Erythroblast (primary cell): ENCODE measurements around the gene RAB29.

Experiments
- DNase-seq, 2 experiments: peaks; one replicate each; lab custom pipeline; 2025; lab: John Stamatoyannopoulos, UW
- GATA1 ChIP-seq: IDR thresholded peaks from 2 replicates; pipeline ENCODE4 v1.6.1; 2011; ENCODE audit warnings: low read depth, mild to moderate bottlenecking, control low read depth, low read length, moderate library complexity
- POLR2A ChIP-seq: IDR thresholded peaks from 2 replicates; pipeline ENCODE4 v1.6.1; 2011; ENCODE audit warnings: mild to moderate bottlenecking, low read length

The RAB29 gene

DNA sequence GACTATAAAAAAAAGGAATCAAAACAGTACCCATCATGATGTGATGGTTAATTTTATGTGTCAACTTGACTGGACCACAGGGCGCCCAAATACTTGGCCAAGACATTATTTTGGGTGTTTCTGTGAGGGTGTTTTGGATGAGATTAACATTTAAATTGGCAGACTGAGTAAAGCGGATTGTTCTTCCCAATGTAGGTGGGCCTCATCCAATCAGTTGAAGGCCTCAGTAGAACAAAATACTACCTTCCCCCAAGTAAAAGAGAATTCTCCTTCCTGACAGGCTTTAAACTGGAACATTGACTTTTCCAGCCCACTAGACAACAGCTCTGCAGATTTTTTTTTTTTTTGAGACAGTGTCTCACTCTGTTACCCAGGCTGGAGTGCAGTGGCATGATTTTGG lies 10.7 kb downstream of the RAB29 start:
- TF ChIP-seq POLR2A = no peak
- no peak for TF ChIP-seq GATA1
- no peak for DNase-seq

DNA sequence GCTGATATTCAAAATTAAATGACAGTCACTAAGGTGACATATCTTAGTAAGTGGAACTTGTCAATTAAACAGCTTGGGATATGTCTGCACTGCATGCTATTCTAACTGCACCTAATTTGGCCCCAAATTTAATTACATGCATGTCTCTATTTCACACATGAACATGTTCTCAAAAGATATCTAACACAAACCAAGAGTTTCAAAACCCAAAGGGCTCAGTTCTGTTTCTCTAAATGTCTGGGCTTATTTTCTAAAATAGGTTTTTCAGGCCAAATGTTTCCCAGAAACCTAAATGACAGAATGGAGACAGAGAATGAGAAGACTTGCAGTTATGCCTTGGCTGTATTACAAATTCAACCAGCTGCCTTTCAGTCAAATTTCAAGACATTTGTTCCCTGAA lies 11.3 kb downstream of the RAB29 start:
- TF ChIP-seq POLR2A = no peak
- DNase-seq = no peak

DNA sequence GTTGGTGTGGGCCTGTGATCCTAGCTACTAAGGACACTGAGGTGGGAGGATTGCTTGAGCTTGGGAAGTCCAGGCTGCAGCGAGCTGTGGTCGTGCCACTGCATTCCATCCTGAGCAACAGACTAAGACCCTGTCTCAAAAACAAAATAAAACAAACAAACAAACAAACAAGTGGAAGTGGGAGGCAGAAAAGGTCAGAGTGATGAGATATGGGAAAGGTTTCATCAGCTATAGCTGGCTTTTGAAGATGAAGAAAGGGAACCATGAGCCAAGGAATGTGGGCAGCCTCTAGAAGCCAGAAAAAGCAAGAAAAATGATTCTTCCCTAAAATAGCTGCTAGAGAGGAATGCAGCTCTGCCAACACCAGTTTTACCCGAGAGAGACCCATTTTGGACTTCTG lies 14.7 kb downstream of the RAB29 start:
- TF ChIP-seq POLR2A (no peak), GATA1 (no peak)
- no peak for DNase-seq

DNA sequence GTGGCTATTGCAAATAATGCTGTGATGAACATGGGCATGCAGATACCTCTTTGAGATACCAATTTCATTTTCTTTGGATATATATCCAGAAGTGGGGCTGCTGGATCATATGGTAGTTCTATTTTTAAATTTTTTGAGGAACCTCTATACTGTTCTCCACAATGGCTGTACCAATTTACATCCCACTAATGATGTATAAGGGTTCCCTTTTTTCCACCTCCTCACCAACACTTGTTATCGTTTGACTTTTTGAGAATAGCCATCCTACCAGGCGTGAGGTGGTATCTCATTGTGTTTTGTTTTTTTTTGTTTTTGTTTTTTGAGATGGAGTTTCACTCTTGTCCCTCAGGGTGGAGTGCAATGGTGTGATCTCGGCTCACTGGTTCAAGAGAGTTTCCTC lies 18.7 kb downstream of the RAB29 start:
- TF ChIP-seq POLR2A (no peak), GATA1 (no peak)
- no peak for DNase-seq

DNA sequence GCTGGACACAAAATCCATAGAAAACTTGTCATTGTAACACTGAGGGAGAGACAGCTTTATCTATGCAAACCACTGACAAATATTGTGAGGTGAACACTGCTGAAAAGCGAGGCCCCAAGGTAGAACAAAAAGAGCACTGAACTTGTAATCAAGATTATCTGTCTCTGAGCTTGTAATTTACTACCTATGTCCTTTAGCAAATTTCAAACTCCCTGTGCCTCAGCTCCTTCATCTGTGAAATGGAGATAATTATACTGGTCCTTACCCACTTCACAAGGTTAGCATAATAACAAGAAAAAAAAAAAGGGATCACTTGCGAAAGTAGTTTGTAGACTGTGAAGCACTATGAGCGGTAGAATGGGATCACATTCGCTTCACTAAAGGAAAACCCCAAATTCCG lies 20.4 kb downstream of the RAB29 start:
- TF ChIP-seq GATA1 = no peak
- no peak for TF ChIP-seq POLR2A
- DNase-seq = no peak

DNA sequence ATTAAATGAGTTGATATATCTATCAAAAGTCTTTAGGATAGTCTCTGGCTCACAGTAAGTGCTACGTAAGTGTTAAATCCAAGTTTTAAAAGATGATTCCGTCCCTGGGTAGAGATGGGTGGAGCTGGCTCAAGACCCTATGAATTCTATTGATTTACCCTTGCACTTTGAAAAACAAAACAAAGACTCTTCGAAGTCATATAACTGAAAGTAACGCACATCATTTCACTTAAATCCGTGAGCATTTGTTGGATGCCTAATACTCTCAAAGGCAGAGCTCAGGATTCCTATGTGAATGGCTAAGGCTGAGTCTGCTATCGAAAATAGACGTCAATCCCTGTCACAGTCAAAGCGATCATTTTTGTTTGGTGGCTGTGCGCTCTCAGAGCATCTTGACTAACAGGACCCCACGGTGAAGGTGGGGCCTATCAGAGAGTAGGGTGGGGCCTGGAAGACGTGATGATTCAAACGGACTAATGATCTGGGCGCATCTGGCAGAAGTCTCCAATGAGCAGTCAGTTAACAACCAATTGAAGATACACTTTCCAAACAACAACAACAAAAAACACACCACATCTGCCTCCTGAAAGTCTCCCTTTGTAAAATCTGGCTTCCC lies 24.1 kb downstream of the RAB29 start:
- TF ChIP-seq GATA1 (no peak), POLR2A (no peak)
- peak; percentile 75 for DNase-seq

DNA sequence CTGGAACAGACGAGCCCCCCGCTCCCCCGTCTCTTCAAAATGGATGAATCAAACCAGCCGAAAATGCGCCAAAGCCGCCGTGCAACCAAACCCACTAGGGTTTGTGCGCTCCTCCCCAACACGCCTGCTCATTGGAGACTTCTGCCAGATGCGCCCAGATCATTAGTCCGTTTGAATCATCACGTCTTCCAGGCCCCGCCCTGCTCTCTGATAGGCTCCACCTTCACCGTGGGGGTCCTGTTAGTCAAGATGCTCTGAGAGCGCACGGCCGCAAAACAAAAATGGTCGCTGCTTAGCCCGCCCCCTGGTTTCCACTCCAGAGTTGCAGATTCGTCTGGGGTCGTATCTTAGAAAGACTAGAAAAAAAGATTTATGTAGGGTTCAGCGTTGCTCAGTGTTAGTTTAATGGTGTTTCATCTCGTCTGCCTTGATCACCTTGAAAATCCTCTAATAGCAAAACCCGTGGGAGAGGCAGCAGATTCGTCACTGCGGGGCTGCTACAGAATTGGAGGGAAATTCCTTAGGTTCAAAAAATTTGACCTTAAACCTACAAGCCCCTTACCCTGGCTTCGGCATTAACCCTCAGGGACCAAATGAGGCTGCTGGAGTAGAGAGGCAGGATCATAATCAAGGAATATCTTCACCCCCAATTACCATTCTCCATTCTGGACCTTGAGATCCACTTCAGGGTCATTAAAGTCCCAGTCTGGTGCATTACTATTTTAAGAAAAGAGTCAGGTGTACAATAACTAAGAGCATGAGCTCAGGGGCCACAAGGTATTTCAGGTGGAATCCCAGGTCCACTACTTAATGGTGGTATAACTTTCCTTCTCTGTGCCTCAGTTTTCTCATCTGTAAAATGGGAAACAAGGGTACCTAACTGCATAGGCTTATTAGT lies 24.9 kb downstream of the RAB29 start, which contains the start of gene NUCKS1:
Gene NUCKS1 (minus strand): TSS at position 45 of the 898 bp plus-strand sequence. CDS start 209 bp downstream, outside the sequence.
- peak; percentile 98 to 100 for DNase-seq
- TF ChIP-seq GATA1 (no peak), POLR2A (peak; percentile 53)

DNA sequence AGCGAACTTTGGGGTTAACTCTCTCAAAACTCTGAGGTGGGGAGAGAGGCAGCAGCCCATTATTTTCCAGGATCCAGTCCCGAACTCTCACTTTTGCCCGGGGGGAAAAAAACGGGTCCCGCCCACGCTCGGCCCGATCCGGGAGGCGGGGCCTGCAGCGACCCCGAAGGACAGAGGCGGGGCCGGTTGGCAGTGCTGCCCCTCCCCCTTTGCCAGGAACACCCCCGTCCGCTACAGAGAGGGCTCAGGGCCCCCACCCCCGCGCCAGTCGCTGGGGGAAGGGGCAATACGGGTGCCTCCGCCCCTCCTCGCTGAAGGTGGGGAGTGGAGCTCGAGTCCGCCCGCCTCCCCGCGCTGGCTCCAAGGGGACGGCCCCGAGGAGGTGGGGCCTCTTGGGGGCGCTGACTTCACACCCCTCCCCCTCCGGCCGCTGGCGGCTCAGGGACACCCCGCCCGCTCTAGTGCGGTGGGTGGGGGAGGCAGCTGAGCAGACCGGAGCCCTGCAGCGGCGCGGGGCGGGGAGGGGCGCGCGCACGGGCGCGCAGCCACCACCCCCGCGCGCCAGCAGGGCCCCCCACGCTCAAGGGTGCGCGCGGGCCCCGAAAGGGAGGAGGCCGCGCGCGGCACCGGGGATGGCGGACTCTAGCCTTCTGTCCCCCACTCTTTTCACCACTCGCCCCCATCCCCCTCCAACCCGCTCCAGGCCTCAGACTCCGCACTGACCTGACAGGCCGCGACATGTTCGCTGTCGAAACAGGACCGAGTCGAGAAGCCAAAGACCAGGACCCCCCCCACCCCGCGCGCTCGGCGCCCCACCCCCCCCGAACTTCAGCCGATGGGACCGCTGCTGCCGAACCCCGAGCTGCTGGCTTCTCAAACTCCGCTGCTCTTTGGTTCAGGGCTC lies 25.8 kb downstream of the RAB29 start:
- DNase-seq = peak; percentile 96 to 97
- no peak for TF ChIP-seq GATA1
- peak; percentile 78 for TF ChIP-seq POLR2A

DNA sequence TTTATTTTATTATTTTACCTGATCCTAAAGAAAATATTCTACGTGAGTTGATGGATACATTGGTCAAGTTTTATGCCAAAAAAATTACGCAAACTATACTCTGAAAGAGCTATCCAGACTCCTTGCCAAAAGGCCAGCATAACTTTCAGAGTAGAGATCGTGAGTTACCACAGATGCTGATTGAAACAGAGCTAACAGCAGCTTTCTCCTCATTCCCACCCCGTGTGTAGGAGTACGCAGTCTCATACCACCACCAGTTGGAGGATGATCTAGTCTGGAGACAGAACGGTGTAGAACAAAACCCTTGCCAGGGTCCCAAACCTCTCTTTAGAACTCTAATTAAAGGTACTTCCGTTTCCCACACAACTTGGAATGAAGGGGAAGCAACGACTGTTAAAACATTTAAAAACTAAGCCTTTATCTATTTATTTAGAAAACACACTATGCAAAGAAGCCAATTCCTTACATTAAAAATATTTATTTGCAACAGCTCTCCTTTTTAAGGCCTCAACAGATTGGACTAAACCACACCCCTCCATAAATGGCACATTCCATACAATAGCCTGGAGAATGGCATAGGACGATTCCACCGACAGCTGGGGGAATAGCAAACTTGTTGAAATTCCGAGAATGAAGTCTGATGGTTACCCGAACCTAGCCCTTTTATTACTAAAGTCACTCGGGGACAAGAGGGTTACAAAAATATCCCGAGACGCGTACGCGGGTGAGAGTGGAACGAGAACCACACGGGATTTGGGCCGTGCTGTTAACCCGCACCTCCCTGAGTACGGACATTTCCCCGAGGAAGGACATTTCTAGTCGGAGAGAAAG lies 26.7 kb downstream of the RAB29 start:
- no peak for TF ChIP-seq GATA1
- TF ChIP-seq POLR2A = no peak
- DNase-seq = peak; percentile 81 to 87

DNA sequence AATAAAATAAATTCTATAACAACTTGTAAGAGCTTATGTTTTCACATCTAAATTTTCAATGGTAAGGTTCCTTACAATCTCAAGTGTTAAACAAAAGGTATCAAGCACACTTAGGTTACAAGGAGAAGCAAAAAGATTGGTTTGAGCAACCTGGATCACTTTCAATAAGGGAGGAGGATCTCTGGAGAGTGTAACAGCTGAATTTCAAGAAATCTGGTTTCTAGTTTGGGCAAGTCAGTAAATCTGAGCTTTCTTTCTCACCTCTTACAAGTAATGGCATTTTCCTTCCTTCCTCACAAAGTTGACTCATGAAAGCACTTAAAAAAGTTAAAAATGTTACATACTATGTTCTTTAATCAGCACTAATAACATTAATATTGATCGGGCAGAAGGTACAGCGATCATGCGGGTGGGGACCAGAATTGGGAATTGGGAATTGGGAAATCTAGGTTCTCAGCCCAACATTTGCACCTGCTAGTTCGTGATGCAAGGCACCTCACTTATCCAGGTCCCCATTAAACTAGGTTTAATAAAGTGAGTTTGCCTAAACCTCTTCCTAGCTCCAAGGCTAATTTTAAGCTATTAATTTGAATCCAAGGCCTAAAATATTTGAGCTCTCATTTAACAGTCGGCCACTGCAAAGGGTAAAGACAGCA lies 28.4 kb downstream of the RAB29 start:
- no peak for DNase-seq
- TF ChIP-seq GATA1 = no peak
- no peak for TF ChIP-seq POLR2A

DNA sequence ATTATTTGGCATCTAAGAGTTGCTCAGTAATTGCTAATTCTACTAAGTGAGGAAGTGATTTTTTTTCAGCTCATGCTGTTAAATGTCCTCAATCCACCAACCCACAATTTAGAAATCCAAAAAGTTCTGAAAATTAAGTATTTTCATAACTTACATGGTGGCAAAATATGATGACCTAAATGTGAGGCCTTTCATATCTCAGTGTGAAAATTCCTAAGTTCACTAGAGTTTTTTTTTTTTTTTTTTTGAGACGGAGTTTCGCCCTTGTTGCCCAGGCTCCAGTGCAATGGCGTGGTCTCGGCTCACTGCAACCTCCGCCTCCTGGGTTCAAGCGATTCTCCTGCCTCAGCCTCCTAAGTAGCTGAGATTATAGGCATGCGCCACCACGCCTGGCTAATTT lies 30.9 kb downstream of the RAB29 start:
- TF ChIP-seq POLR2A (no peak), GATA1 (no peak)
- no peak for DNase-seq

DNA sequence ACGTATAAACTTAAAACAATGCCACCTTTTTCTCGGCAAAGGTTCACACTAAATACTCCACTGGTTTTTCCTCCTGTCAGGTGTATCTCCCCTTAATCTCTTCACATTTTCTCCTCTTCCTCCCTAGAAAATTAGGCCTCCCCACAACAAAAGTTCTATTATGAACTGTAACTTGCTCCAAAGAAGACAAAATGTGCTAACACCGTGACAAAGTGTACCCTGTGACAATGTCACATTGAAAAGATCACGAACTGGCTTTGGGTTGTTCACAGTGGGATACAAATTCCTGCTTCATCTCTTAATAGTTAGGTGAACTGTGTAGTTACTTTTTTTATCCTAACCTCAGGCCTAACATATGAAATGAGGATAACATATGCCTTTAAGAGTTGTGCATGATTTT lies 31.3 kb downstream of the RAB29 start:
- TF ChIP-seq POLR2A (peak; percentile 14), GATA1 (no peak)
- no peak for DNase-seq

DNA sequence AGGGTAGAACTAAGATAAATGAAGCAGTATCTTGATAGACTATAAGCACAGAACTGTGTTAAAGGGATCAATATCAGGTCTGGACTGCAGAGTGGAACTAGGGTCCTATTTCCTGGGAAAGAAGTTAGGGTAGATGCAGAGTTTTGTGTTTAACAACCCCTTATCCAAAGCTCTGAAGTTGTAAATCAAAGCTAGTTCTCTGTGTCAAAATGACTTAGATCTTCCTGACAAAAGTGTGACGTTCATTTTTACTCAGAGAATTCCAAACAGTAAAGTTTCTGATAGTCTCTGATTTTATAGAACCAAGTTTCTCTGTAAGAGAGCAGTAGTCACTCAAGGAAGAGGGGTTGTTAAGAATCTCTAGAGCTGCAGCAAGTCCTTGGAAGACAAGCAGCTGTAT lies 33.6 kb downstream of the RAB29 start:
- TF ChIP-seq POLR2A (no peak), GATA1 (no peak)
- no peak for DNase-seq
